Effector CD4-positive, alpha-beta T cell (primary cell): ENCODE measurements around the gene KIF5B.

Source experiments
- DNase-seq: peaks from one replicate; pipeline ENCODE4 v3.0.0-alpha.2; 2020

The KIF5B gene

DNA sequence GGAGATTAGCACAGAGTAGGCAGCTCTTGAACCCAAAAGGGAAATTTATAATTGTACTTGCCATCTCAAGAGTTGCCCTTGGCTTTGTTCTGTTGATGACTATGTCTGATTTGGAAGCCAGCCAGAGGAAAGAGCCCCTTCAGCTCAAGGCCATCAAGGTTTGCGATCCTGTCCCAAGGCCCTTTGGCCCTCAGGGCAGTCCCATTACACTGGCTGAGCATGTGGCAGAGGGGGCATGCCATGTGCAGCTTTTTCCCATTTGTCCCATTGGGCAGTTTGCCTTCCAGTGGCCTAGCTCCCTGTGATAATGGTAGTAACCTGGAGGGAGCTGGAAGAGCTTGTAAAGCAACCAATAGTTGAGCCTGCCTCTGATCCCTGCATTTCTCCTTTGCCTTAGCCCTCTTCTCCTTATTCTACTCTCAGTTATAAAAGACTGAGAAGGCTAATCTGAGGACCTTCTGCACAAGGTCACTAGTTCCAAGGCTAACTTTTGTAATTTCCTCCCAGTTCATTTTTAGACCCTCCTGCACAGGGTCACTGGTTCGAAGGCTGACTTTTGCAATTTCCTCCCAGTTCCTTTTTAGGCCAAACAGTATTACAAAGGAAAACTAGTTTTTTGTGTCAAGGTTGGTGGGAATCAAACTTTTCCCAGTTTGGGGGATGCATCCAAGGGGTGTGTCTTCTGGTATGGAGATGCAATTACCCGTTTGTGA is 96.6 kb downstream of the KIF5B start:
- no peak for DNase-seq
